GM19397 (cell line): Measurements from ENCODE around the gene MYOT.

Source experiments
- ATAC-seq: cut with Tn5 transposase; IDR thresholded peaks from one replicate; pipeline ENCODE4 v1.9.1; 2021; ENCODE audit warnings: mild to moderate bottlenecking, moderate library complexity; ENCODE audit not compliant: unreplicated experiment

Gene MYOT

GRCh38 chr5:137899493-137899892 is 31.8 kb downstream of the MYOT start:
- ATAC-seq: no peak

GRCh38 chr5:137901011-137901817 is 33.6 kb downstream of the MYOT start:
- no peak for ATAC-seq

GRCh38 chr5:137902408-137903133 is 34.9 kb downstream of the MYOT start:
- no peak for ATAC-seq

- no peak for ATAC-seq
Measured at GRCh38 chr5:137914758-137915157, 47.1 kb downstream of the MYOT start.

GRCh38 chr5:137916923-137917322 is 49.3 kb downstream of the MYOT start:
- ATAC-seq: no peak

GRCh38 chr5:137921931-137922330 is 54.3 kb downstream of the MYOT start:
- no peak for ATAC-seq

GRCh38 chr5:137923856-137924255 is 56.2 kb downstream of the MYOT start:
- no peak for ATAC-seq

GRCh38 chr5:137932800-137933199 is 65.1 kb downstream of the MYOT start:
- no peak for ATAC-seq

- ATAC-seq: no peak
Measured at GRCh38 chr5:137933491-137933911, 65.8 kb downstream of the MYOT start.

- peak; percentile 48 for ATAC-seq
Measured at GRCh38 chr5:137935190-137935589, 67.5 kb downstream of the MYOT start.

- ATAC-seq: no peak
Measured at GRCh38 chr5:137935694-137936093, 68.0 kb downstream of the MYOT start.
